ENCODE data around the gene DIP2C.

The DIP2C gene

GRCh38 chr10:689452-690371 is at the start of gene DIP2C:
Gene DIP2C, minus strand, starts transcription at chr10:689668. Its CDS starts 90 bp downstream, at chr10:689578.
- DNase-seq: no peak
- Mint-ChIP-seq H3K9me3 (no peaks in the 10 kb centered on the region), H3K36me3 (no peaks in the 10 kb centered on the region), H3K27me3 (peaks cover 56% of the 10 kb centered on the region), H3K27ac (peak within 1 kb of the TSS; percentile 25), H3K4me3 (peak within 1 kb of the TSS; percentile 51), H3K4me1 (peaks cover 3% of the 10 kb centered on the region)
- CTCF ChIA-PET: no interaction called here

GRCh38 chr10:734481-734880 is 45.0 kb upstream of the DIP2C start:
- no peak for DNase-seq
- CTCF ChIA-PET: no interaction called here
- no peak overlapping the region for H3K27ac Mint-ChIP-seq

DNA sequence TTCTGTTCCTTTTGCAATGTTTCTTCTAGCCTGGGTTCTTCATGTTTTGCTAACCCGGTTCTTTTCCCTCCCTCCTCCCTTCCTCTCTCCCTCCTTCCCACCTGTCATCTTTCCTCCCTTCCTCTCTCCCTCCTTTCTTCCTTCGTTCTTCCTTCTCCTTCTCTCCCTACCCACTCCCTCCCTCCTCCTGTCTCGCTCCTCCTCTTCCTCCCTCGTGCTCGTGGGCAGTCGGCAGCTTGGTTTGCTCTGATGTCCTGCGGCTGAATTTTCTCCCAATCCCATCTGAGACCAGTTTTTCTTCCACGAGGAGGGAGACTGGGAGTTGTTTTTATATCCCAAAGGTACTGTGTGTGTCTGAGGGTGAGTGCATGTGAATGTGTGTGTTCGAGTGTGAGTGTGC is 43.6 kb upstream of the DIP2C start:
- Mint-ChIP-seq H3K4me3 (no peak overlapping the region), H3K27me3 (no peaks in the 10 kb centered on the region), H3K36me3 (no peaks in the 10 kb centered on the region), H3K9me3 (peaks cover 5% of the 10 kb centered on the region), H3K4me1 (no peaks in the 10 kb centered on the region), H3K27ac (no peak overlapping the region)
- CTCF ChIA-PET: no interaction called here
- no peak for DNase-seq

More at GRCh38 chr10:734481-734880, 45.0 kb upstream of the DIP2C start:
- Mint-ChIP-seq H3K4me1 (no peaks in the 10 kb centered on the region), H3K4me3 (no peak overlapping the region), H3K9me3 (peaks cover 7% of the 10 kb centered on the region), H3K36me3 (no peaks in the 10 kb centered on the region), H3K27me3 (no peaks in the 10 kb centered on the region)

- Mint-ChIP-seq H3K27ac (no peak overlapping the region), H3K36me3 (no peaks in the 10 kb centered on the region), H3K4me3 (no peak overlapping the region), H3K4me1 (no peaks in the 10 kb centered on the region), H3K9me3 (no peaks in the 10 kb centered on the region), H3K27me3 (no peaks in the 10 kb centered on the region)
- CTCF ChIA-PET: no interaction called here
- no peak for DNase-seq
Measured at GRCh38 chr10:729213-729612, 39.7 kb upstream of the DIP2C start.

DNA sequence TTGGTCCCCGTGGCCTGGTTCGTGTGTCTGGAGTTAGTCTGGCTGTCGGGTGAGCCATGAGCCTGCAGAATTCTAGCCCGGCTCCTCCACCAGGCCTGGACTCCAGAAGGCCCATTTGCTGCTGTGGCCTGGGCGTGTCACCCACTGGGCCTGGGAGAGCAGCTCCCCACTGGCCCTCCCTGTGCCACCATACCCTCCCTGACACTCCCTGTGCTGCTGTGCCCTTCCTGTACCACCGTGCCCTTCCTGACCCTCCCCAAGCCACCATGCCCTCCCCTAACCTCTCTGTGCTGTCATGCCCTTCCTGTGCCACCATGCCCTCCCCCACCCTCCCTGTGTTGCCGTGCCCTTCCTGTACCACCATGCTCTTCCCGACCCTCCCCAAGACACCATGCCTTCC is 39.1 kb upstream of the DIP2C start:
- H3K9me3 Mint-ChIP-seq: no peaks in the 10 kb centered on the region
- DNase-seq: no peak
- H3K4me1 Mint-ChIP-seq: no peaks in the 10 kb centered on the region
- CTCF ChIA-PET: no interaction called here
- H3K27ac Mint-ChIP-seq: no peak overlapping the region
- H3K36me3 Mint-ChIP-seq: no peaks in the 10 kb centered on the region
- no peaks in the 10 kb centered on the region for H3K27me3 Mint-ChIP-seq
- H3K4me3 Mint-ChIP-seq: no peak overlapping the region

GRCh38 chr10:727162-727790 is 37.8 kb upstream of the DIP2C start:
- no peaks in the 10 kb centered on the region for H3K4me1 Mint-ChIP-seq
- DNase-seq: no peak
- CTCF ChIA-PET: no interaction called here
- no peaks in the 10 kb centered on the region for H3K27me3 Mint-ChIP-seq
- H3K36me3 Mint-ChIP-seq: no peaks in the 10 kb centered on the region
- H3K9me3 Mint-ChIP-seq: no peaks in the 10 kb centered on the region
- H3K4me3 Mint-ChIP-seq: no peak overlapping the region
- no peak overlapping the region for H3K27ac Mint-ChIP-seq

DNA sequence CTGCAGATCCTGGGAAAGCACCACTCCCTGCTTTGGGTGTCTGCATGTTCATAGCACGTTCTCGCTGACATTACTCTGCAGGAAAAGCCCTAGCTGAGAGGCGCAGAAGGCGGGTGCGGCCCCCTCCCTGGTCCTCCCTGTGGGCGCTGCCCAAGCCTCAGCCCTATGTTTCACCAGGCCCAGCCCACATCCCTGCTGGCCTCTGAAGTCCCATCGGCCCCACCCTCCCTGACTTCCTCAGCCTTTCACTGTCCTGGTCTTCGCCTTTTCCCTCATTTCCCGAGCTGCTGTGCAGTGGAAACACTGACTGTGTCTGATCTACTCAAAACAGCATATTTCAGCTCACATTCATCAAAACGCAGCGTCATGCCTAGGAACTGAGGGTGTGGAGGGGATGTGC is 36.3 kb upstream of the DIP2C start:
- H3K27ac Mint-ChIP-seq: no peak overlapping the region
- no peaks in the 10 kb centered on the region for H3K36me3 Mint-ChIP-seq
- no peaks in the 10 kb centered on the region for H3K4me1 Mint-ChIP-seq
- no peak for DNase-seq
- H3K27me3 Mint-ChIP-seq: no peaks in the 10 kb centered on the region
- H3K9me3 Mint-ChIP-seq: no peaks in the 10 kb centered on the region
- CTCF ChIA-PET: no interaction called here
- no peak overlapping the region for H3K4me3 Mint-ChIP-seq

GRCh38 chr10:725302-725701 is 35.8 kb upstream of the DIP2C start:
- no peak for DNase-seq
- Mint-ChIP-seq H3K36me3 (no peaks in the 10 kb centered on the region), H3K27ac (no peak overlapping the region), H3K27me3 (no peaks in the 10 kb centered on the region), H3K4me3 (no peak overlapping the region), H3K4me1 (no peaks in the 10 kb centered on the region), H3K9me3 (no peaks in the 10 kb centered on the region)
- CTCF ChIA-PET: no interaction called here

GRCh38 chr10:723973-724372 is 34.5 kb upstream of the DIP2C start:
- no peaks in the 10 kb centered on the region for H3K9me3 Mint-ChIP-seq
- no peak overlapping the region for H3K27ac Mint-ChIP-seq
- DNase-seq: no peak
- H3K36me3 Mint-ChIP-seq: no peaks in the 10 kb centered on the region
- no peaks in the 10 kb centered on the region for H3K4me1 Mint-ChIP-seq
- CTCF ChIA-PET: no interaction called here
- H3K4me3 Mint-ChIP-seq: no peak overlapping the region
- H3K27me3 Mint-ChIP-seq: no peaks in the 10 kb centered on the region

GRCh38 chr10:722281-723060 is 33.0 kb upstream of the DIP2C start:
- no peak for DNase-seq
- H3K27ac Mint-ChIP-seq: no peak overlapping the region
- H3K9me3 Mint-ChIP-seq: no peaks in the 10 kb centered on the region
- CTCF ChIA-PET: no interaction called here
- no peaks in the 10 kb centered on the region for H3K27me3 Mint-ChIP-seq
- H3K4me1 Mint-ChIP-seq: no peaks in the 10 kb centered on the region
- H3K4me3 Mint-ChIP-seq: no peak overlapping the region
- H3K36me3 Mint-ChIP-seq: no peaks in the 10 kb centered on the region

DNA sequence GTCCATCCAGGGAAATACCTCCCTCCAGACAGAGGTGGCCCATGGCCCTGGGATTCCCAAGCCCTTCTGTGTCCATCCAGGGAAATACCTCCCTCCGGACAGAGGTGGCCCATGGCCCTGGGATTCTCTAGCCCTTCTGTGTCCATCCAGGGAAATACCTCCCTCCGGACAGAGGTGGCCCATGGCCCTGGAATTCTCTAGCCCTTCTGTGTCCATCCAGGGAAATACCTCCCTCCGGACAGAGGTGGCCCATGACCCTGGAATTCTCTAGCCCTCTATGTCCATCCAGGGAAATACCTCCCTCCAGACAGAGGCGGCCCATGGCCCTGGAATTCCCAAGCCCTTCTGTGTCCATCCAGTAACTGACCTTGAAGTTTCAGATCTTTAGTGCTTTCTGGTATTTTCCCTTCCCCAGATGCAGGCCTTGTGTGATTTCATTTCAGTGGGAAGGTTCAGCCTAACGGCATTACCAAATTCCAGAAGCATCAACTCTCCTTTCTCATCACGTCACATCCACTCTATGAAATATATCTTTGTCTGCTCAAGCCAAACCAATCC is 28.8 kb upstream of the DIP2C start:
- Mint-ChIP-seq H3K9me3 (peaks cover 11% of the 10 kb centered on the region), H3K27me3 (no peaks in the 10 kb centered on the region), H3K4me1 (no peaks in the 10 kb centered on the region), H3K36me3 (no peaks in the 10 kb centered on the region), H3K4me3 (no peak overlapping the region), H3K27ac (no peak overlapping the region)
- DNase-seq: no peak
- CTCF ChIA-PET: no interaction called here

DNA sequence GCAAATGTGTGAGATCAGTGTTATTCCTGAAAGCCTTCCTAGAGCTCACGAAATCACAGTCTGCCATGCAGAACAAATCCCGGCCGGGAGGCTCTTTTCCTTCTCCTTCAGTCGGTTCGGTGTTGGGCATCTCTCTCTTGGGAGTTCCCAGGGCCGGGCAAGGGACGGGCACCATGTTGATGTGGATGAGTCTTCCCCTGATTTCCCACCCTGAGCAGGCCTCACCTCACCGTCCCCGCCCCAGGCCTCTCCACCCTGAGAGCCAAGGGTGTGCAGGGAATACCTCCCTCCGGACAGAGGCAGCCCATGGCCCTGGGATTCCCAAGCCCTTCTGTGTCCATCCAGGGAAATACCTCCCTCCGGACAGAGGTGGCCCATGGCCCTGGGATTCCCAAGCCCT is 28.0 kb upstream of the DIP2C start:
- H3K36me3 Mint-ChIP-seq: no peaks in the 10 kb centered on the region
- no peaks in the 10 kb centered on the region for H3K27me3 Mint-ChIP-seq
- H3K4me1 Mint-ChIP-seq: no peaks in the 10 kb centered on the region
- DNase-seq: no peak
- H3K4me3 Mint-ChIP-seq: no peak overlapping the region
- H3K27ac Mint-ChIP-seq: no peak overlapping the region
- CTCF ChIA-PET: no interaction called here
- peaks cover 11% of the 10 kb centered on the region for H3K9me3 Mint-ChIP-seq

GRCh38 chr10:716821-717220 is 27.4 kb upstream of the DIP2C start:
- CTCF ChIA-PET: no interaction called here
- H3K36me3 Mint-ChIP-seq: no peaks in the 10 kb centered on the region
- no peaks in the 10 kb centered on the region for H3K4me1 Mint-ChIP-seq

GRCh38 chr10:714214-714613 is 24.7 kb upstream of the DIP2C start:
- H3K27ac Mint-ChIP-seq: no peak overlapping the region
- no peak for DNase-seq
- no peaks in the 10 kb centered on the region for H3K4me1 Mint-ChIP-seq
- peaks cover 11% of the 10 kb centered on the region for H3K9me3 Mint-ChIP-seq
- no peaks in the 10 kb centered on the region for H3K36me3 Mint-ChIP-seq
- no peaks in the 10 kb centered on the region for H3K27me3 Mint-ChIP-seq
- CTCF ChIA-PET: no interaction called here
- H3K4me3 Mint-ChIP-seq: no peak overlapping the region

More at GRCh38 chr10:716821-717220, 27.4 kb upstream of the DIP2C start:
- Mint-ChIP-seq H3K4me3 (no peak overlapping the region), H3K27ac (no peak overlapping the region), H3K9me3 (peaks cover 11% of the 10 kb centered on the region), H3K27me3 (no peaks in the 10 kb centered on the region)
- no peak for DNase-seq

All from activated naive CD4-positive, alpha-beta T cell treated with anti-CD3 and anti-CD28 coated beads, Interleukin-2, amount 10 ng/mL, durations not matched to agents 7 days and 5 days (primary cell).